ENCODE data around the gene POC5. TPM values are rescaled to one million over a fixed set of nuclear protein-coding genes. Genes with fewer than 3 reads are reported as not detected.
"Not testable (repeated sequence)": the region's sequence is repeated elsewhere in the genome, so short reads cannot be mapped to it uniquely, and the experiment has no call there.

The POC5 gene
- total RNA-seq, 4 donors from 2014 or later, result 8.8 to 47.6 (median 27.8) TPM

DNA sequence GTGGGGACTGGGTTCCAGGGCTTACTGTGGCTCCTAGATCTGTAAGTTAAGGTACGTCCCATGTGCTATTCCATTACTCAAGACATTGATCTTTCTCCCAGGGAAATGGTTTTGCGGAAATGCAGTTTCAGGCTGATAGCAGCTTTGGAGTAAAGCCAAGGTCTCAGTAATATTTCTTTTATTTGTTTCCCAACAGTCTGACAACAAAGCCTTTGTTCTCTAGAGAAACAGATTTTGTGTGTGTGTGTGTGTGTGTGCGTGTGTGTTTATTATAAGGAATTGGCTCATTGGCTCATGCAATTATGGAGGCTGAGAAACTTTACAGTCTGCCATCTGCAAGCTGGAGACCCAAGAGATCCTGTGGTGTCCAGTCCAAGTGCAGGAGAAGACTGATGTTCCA, 12.1 kb upstream of the POC5 start:
- Histone ChIP-seq H3K27me3 (no peaks in the 10 kb centered on the region), H3K36me3 (no peaks in the 10 kb centered on the region), H3K4me1 (no peaks in the 10 kb centered on the region), H3K9me3 (no peaks in the 10 kb centered on the region), H3K4me3 (no peak overlapping the region), H3K27ac (no peak overlapping the region)
- intact Hi-C loops (cut with DNase I; ENCODE audit: low total_unique reads), result no loop called here
- no peak for TF ChIP-seq POLR2A (IDR thresholded peaks at IDR 0.05)
- TF ChIP-seq, protein P1, sequence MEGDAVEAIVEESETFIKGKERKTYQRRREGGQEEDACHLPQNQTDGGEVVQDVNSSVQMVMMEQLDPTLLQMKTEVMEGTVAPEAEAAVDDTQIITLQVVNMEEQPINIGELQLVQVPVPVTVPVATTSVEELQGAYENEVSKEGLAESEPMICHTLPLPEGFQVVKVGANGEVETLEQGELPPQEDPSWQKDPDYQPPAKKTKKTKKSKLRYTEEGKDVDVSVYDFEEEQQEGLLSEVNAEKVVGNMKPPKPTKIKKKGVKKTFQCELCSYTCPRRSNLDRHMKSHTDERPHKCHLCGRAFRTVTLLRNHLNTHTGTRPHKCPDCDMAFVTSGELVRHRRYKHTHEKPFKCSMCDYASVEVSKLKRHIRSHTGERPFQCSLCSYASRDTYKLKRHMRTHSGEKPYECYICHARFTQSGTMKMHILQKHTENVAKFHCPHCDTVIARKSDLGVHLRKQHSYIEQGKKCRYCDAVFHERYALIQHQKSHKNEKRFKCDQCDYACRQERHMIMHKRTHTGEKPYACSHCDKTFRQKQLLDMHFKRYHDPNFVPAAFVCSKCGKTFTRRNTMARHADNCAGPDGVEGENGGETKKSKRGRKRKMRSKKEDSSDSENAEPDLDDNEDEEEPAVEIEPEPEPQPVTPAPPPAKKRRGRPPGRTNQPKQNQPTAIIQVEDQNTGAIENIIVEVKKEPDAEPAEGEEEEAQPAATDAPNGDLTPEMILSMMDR (IDR thresholded peaks at IDR 0.05), result no peak
- DNase-seq, result no peak

DNA sequence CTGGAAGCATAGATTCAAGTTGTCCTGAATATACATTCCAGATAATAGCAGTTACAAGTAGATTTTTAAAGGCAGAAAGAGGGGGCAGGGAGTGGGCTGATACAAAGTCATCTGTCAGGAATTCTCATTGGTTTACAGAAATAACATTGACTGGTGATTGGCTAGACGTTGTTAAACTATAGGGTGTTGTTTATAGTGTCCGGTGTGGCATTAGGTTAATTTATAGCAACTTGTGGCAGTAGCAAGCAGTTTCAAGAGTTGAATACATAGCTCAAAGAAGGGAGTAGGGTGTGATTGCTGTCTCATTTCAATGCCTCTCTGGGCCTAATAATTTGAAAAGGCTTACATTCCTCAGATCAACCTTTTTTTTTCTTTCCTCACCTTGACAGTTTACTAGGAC, 10.7 kb upstream of the POC5 start:
- no peaks in the 10 kb centered on the region for H3K27me3 ChIP-seq
- no peaks in the 10 kb centered on the region for H3K36me3 ChIP-seq
- no peak for DNase-seq
- no peaks in the 10 kb centered on the region for H3K4me1 ChIP-seq
- H3K27ac ChIP-seq, result no peak overlapping the region
- no peaks in the 10 kb centered on the region for H3K9me3 ChIP-seq
- TF ChIP-seq, protein P1 (IDR thresholded peaks at IDR 0.05), result no peak
- TF ChIP-seq POLR2A (IDR thresholded peaks at IDR 0.05), result no peak
- intact Hi-C loops (cut with DNase I; ENCODE audit: low total_unique reads), result no loop called here
- no peak overlapping the region for H3K4me3 ChIP-seq

DNA sequence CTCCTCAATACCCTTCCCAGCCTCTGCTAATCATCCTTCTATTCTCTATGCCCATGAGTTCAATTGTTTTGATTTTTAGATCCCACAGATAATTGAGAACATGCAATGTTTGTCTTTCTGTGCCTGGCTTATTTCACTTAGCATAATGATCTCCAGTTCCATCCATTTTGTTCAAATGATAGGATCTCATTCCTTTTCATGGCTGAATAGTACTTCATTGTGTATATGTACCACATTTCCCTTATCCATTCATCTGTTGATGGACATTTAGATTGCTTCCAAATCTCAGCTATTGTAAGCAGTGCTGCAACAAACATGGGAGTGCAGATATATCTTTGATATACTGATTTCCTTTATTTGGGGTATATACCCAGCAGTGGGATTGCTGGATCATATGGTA, 9.0 kb upstream of the POC5 start:
- H3K4me3 ChIP-seq; H3K36me3 ChIP-seq; H3K4me1 ChIP-seq; H3K9me3 ChIP-seq; intact Hi-C loops (cut with DNase I; ENCODE audit: low total_unique reads); H3K27me3 ChIP-seq; H3K27ac ChIP-seq; DNase-seq: not testable (repeated sequence)

DNA sequence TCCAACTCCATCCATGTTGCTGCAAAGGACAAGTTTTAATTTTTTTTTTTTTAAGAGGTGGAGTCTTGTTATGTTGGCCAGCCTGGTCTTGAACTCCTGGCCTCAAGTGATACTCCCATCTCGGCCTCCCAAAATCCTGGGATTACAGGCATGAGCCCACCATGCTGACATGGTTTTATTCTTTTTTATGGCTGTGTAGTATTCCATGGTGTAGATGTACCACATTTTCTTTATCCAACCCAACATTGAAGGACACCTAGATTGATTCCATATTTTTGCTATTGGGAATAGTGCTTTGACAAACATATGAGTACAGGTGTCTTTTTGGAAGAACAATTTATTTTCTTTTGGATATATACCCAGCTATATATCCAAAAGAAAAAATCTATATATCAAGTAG, 6.1 kb upstream of the POC5 start:
- DNase-seq, result no peak
- Histone ChIP-seq H3K4me1 (no peaks in the 10 kb centered on the region), H3K4me3 (no peak overlapping the region), H3K27ac (no peak overlapping the region), H3K36me3 (no peaks in the 10 kb centered on the region), H3K9me3 (no peaks in the 10 kb centered on the region), H3K27me3 (no peaks in the 10 kb centered on the region)
- TF ChIP-seq, protein P1 (IDR thresholded peaks at IDR 0.05), result no peak
- no peak for TF ChIP-seq POLR2A (IDR thresholded peaks at IDR 0.05)
- intact Hi-C loops (cut with DNase I; ENCODE audit: low total_unique reads), result no loop called here

DNA sequence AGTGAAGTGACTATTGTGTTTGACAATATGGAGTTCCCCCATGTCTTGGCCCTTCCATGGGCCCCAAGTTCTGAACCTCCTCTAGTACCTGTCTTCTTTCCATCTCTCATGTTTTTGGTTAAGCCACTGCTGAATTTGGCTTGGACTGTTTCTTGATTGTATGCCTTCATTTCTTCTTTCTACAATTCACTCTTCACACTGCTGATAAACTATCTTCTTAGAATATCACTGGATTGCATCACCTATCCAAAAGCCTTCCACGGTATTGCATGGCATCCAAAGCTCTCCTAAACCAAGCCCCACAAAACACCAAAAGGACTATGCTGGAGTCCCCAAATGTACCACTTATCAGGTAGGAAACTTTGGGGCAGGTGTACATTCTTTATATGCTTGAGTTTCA, 4.3 kb upstream of the POC5 start:
- no peak overlapping the region for H3K27ac ChIP-seq
- no peak for TF ChIP-seq POLR2A (IDR thresholded peaks at IDR 0.05)
- TF ChIP-seq, protein P1 (IDR thresholded peaks at IDR 0.05), result no peak
- H3K4me1 ChIP-seq, result no peaks in the 10 kb centered on the region
- H3K4me3 ChIP-seq, result no peak overlapping the region
- H3K27me3 ChIP-seq, result no peaks in the 10 kb centered on the region
- intact Hi-C loops (cut with DNase I; ENCODE audit: low total_unique reads), result no loop called here
- H3K36me3 ChIP-seq, result no peaks in the 10 kb centered on the region
- DNase-seq, result no peak
- no peaks in the 10 kb centered on the region for H3K9me3 ChIP-seq

- no peaks in the 10 kb centered on the region for H3K27me3 ChIP-seq
- H3K27ac ChIP-seq, result no peak overlapping the region
- TF ChIP-seq, protein P1 (IDR thresholded peaks at IDR 0.05), result no peak
- TF ChIP-seq POLR2A (IDR thresholded peaks at IDR 0.05), result no peak
- intact Hi-C loops (cut with DNase I; ENCODE audit: low total_unique reads), result no loop called here
- no peaks in the 10 kb centered on the region for H3K9me3 ChIP-seq
- H3K4me1 ChIP-seq, result no peaks in the 10 kb centered on the region
- no peak for DNase-seq
- no peak overlapping the region for H3K4me3 ChIP-seq
- H3K36me3 ChIP-seq, result no peaks in the 10 kb centered on the region
Measured at GRCh38 chr5:75720882-75721281, 3.6 kb upstream of the POC5 start.
